Left colon (tissue), 2 donors: ENCODE data around the gene RAB9B. TPM values are rescaled to one million over a fixed set of nuclear protein-coding genes. Genes with fewer than 3 reads are reported as not detected.
"Not testable (repeated sequence)": the region's sequence is repeated elsewhere in the genome, so short reads cannot be mapped to it uniquely, and the experiment has no call there.

Source experiments
- ATAC-seq: fragments of 200-7000 bp; cut with Tn5 transposase; one replicate; pipeline ENCODE4 v1.9.1; 2020; ENCODE audit warnings: mild to moderate bottlenecking, moderate library complexity
- DNase-seq, 2 donors: peaks; one replicate each; pipeline ENCODE4 v3.0.0-alpha.2; 2020
- intact Hi-C, 2 donors: fragments of 100-400 bp; cut with DNase I in 1 of 2; cut with micrococcal nuclease in 1 of 2; formaldehyde crosslinking; loops; one replicate each; pipeline versions ENCODE4 v1.11.2 to v1.14.0; 2022; cut with DNase I, micrococcal nuclease
- total RNA-seq, 2 donors: library from RNA; stranded (reverse); fragmentation: NEBNext Ultra II Directional; extraction: Animal tissue kit (Norgen Biotek cat#: 25700); gene quantifications; one replicate each; pipeline ENCODE4 v1.2.1, GENCODE V29; 2021
- donor health status: DM: no; HTN: no; CAD: no.
- donor health status: DM: yes; HTN: yes; CAD: no.

The RAB9B gene
- total RNA-seq, 2 donors from 2014 or later: 0.40 to 1.3 TPM

DNA sequence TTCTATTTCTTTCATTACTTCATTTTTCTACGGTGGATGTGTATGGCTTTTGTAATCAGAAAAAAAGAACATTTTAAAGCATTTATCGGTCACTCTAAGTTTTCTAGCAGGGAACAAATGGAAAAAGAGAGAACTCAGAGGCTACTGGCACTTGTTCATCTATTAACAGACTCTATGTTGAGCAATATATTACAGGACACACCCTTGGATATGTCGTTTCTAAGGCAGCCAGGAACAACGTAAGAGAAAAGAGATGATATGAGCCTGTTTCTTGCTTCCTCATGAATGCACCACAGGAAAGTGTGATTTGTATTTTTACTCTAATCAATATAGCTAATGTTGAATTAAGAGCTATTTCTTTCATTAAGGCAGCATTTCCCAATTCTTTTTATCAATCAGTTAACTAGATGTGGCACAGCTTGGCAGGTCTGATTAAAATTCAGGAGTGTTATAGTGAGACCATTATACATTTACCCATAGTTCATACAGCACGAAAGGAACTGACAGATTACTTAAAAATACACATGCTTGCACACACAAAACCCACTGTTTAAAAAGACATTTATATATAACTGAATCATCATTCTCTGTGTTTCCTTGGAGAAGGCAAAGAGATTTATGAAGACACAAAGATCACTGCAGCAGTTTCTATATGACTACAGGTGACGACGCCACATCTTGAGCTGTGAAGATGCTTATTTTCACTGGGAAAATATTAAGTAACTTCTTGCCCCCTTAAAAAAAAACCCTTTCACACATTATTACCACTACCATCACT lies 13.0 kb downstream of the RAB9B start:
- intact Hi-C loops: loop anchor here in 1 of 2 donors (5.0 kb wide), 1 partner anchor 287 kb away; no protein-coding TSS in a partner anchor
- peak; percentile 53 for ATAC-seq
- DNase-seq: no peak

DNA sequence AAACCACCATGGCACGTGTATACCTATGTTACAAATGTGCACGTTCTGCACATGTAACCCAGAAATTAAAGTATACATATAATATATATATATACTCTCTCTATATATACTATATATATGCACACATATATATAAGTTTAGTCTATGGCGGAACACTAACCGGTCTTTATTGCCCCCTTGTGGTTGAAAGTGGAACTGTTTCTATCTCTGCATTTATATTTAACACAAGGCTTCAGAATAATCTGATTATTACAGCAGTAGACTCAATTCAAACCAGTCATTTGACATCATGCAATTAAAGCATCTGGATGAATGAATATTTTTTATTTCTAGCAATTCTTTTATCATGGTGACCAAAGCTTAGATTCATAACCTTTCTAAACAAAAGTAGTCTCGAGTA lies 14.6 kb downstream of the RAB9B start:
- intact Hi-C loops: loop anchor here in 1 of 2 donors (5.0 kb wide), 1 partner anchor 285 kb away; no protein-coding TSS in a partner anchor
- DNase-seq (no peak), ATAC-seq (peak; percentile 60)

DNA sequence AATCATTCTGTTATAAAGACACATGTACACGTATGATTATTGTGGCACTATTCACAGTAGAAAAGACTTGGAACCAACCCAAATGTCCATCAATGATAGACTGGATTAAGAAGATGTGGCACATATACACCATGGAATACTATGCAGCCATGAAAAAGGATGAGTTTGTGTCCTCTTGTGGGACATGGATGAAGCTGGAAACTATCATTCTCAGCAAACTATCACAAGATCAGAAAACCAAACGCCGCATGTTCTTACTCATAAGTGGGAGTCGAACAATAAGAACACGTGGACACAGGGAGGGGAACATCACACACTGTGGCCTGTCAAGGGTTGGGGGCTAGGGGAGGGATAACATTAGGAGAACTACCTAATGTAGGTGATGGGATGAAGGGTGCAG lies 15.0 kb downstream of the RAB9B start:
- intact Hi-C loops: loop anchor here in 1 of 2 donors (5.0 kb wide), 1 partner anchor 285 kb away; no protein-coding TSS in a partner anchor
- not testable (repeated sequence) for ATAC-seq, DNase-seq

DNA sequence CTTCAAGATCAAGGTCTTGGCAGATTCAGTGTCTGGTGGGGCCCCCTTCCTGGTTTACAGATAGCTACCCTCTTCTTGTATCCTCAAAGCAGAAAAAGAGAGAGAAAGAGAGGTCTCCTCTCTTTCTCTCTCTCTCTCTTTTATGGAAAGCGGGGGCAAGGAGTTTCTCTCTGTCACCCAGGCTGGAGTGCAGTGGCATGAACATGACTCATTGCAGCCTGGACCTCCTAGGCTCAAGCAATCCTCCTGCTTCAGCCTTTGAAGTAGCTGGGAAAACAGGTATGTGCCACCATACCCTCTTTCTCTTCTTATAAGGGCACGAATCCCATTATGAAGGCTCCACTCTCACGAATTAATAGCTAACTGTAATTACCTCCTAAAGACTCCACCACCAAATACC lies 20.2 kb downstream of the RAB9B start:
- no peak for ATAC-seq
- intact Hi-C loops: no loop called here

DNA sequence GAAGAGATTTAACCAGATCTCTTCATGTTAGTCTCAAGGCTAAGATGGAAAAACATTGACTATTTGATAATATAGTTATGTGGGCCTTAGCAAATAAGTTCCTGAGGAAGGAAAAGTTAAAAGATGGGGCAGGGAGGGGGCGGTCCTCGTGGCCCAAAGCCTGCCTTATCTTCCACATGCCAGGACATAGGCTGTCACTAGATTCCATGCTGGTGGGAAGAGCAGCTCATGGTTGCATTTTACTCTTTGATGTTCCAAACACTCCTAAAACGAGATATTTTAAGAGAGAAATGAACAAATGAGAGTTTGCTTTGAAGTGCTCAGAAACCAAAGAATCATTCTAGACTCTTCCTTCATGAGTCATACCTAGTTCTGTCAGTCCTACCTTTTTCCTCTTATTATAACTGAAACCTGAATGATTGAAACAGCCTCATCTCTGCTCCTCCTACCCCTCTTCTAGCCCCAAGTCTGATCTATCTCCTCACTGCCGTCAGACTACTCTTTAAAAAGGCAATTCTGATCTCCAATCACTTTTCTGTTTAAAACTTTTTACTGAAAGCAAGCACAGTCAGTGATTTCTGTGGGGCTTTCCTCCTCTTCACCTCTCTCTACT lies 25.1 kb downstream of the RAB9B start:
- ATAC-seq (no peak), DNase-seq (no peak)
- intact Hi-C loops: no loop called here

More for the DNA sequence above, 20.2 kb downstream of the RAB9B start:
- DNase-seq: no peak

DNA sequence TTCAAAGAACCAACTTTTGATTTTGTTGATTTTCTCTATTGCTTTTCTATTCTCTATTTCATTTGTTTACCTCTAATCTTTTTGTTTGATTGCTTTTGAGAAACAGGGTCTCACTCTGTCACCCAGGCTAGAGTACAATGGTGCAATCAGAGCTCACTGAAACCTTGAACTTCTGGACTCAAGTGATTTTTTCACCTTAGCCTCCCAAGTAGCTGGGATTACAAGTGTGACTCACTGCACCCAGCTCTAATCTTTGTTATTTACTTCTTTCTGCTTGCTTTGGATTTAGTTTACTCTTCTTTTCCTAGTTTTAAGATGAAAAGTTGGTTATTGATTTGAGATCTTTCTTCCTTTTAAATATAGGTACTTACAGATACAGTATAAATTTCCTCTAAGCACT lies 26.2 kb downstream of the RAB9B start:
- intact Hi-C loops: no loop called here
- ATAC-seq: no peak
- DNase-seq: no peak

DNA sequence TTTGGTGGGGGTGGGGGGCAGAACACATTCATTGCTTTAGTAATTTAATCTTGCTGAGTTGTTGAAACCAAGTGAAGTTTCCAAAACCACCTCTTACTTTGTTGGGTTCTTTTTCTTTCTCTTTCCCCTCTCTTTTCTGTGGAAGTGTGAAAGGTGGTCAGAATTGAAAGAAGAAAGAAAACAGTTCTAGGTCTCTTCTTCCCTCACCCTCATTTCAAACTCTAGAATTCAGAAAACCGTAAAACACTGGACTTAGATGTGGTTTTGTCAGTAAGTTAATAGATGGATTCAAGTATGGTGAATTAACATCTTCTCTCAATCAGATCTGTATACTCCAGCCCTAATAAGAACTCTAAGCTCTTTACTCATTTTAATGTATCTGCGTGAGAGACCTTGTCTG lies 31.7 kb downstream of the RAB9B start:
- intact Hi-C loops: no loop called here
- DNase-seq (no peak), ATAC-seq (no peak)

DNA sequence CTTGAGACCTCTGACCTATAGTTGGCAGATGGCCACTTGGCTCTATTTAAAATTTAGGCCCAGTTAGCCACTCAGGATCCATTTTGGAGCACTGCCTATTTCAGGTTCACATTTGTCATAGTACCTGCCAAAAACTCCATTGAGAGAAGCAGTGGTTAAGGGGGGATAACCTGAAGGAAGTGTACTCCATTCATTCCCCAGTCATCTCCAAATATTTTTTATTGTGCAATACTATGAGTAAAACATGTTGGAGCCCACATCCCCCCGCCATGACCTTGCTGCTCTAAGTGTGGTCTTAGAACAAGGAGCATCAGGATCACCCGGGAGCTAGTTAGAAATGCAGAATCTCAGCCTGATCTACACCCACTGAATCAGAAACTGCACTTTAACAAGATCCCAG lies 34.4 kb downstream of the RAB9B start:
- intact Hi-C loops: no loop called here
- DNase-seq: no peak
- ATAC-seq: no peak

DNA sequence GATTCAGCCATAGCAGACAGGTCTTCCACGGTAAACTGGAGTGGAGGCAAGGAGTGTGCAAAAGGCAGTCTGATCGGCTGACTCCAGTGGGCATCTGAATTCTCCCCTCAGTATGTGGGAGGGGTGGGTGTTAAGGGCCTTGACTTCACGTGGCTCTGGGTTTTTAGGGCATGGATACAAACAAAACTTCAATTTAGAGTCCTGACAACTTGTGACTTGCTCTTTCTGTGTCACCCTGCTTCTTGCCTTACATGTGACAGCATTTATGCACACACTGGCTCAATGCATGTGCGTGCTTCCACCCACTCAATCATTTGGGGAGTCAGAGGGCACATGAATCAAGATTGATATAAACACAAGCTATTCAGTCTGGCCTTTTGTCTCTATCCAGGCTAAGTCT lies 37.9 kb downstream of the RAB9B start:
- no peak for DNase-seq
- ATAC-seq: no peak
- intact Hi-C loops: no loop called here

DNA sequence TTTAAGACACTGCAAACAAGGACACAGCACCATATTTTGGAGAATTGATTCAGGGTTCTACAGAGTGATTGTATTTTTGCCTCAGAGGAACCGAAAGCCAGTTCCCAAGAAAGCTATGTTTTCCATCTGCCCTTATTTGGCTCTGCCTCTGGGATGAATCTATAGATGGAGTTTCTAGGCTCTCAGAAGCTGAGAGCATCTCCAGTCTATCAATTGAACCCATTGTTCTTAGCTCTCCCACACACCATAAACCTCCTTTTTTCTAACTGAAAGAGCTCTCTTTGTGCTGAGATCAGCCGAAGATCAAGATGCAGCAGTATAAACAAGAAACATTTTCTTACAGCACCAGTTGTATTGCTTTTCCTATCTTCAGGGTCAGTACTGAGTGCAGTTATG lies 38.5 kb downstream of the RAB9B start:
- ATAC-seq: no peak
- intact Hi-C loops: no loop called here
- no peak for DNase-seq

DNA sequence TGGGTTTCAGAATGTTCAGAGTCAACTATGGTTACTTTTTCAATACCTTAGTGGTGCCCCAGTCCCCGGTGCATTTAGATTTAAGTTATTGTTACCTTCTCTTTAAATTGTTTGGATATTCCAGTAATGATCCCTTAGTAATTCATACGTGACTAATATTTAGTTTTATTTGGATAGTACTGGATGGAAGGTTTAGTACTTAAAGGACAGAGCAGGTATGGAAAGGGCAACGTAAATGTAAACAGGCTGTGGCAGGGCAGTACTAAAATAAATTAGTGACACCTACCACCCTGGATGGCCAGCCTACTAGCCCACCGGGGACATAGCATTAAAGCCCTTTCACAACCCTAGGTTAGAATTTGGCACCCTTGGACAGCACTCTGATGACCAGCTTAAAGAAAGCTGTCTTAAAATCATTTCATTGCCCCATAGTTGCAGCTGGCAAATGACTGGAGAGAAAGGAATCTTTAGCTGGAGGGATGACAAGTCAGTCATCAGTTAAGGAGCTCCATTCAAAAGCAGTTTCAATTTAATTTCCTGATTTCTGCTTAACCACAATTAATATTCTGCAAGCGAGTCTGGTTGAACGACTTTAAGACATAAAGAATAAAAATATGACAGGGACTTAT lies 39.0 kb downstream of the RAB9B start:
- ATAC-seq (no peak), DNase-seq (no peak)
- intact Hi-C loops: no loop called here

DNA sequence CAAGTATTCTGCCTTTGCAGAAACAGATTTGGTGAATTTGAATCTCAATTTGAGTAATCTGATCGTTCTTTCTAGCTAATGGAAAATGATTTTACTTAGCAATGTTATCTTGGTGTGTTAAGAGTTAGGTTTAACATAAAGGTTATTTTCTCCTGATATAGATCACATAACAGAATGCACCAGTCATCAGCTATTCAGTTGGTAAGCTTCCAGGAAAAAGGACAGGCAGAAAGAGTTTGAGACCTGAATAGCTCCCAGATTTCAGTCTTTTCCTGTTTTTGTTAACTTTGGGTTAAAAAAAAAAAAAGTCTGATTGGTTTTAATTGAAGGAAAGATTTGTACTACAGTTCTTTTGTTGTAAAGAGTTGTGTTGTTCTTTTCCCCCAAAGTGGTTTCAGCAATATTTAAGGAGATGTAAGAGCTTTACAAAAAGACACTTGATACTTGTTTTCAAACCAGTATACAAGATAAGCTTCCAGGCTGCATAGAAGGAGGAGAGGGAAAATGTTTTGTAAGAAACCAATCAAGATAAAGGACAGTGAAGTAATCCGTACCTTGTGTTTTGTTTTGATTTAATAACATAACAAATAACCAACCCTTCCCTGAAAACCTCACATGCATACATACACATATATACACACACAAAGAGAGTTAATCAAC lies 40.1 kb downstream of the RAB9B start:
- intact Hi-C loops: no loop called here
- ATAC-seq: no peak
- DNase-seq: no peak

DNA sequence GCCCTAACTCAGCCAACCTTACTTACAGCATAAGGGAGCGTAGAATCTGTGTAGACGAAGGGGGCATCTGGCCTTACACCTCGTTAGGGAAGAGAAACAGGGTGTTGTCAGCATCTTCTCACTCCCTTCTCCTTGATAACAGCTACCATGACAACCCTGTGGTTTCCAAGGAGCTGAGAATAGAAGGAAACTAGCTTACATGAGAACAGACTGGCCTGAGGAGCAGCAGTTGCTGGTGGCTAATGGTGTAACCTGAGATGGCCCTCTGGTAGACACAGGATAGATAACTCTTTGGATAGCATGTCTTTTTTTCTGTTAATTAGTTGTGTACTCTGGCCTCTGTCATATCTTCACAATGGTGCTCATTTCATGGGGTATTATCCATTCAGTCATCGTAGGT lies 40.8 kb downstream of the RAB9B start:
- intact Hi-C loops: no loop called here

DNA sequence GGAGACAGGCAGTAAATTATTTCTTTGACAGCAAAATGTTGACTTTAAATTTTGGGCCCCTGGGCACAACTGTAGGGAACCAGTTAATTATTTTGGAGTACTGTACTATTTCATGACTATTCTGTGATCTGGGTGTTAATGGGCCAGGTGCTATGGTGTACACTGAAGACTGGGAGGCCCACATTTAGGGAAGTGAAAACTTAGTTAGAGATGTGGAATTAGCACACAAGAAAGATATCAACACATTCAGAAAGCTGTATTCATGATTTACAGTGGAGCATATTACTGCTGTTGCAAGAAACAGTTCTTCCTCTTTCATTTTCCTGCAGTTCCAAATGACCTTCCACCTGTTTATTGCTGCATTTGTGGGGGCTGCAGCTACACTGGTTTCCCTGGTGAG lies 43.1 kb downstream of the RAB9B start:
- ATAC-seq (no peak), DNase-seq (no peak)
- intact Hi-C loops: no loop called here

More for the DNA sequence above, 40.8 kb downstream of the RAB9B start:
- ATAC-seq: no peak
- no peak for DNase-seq

DNA sequence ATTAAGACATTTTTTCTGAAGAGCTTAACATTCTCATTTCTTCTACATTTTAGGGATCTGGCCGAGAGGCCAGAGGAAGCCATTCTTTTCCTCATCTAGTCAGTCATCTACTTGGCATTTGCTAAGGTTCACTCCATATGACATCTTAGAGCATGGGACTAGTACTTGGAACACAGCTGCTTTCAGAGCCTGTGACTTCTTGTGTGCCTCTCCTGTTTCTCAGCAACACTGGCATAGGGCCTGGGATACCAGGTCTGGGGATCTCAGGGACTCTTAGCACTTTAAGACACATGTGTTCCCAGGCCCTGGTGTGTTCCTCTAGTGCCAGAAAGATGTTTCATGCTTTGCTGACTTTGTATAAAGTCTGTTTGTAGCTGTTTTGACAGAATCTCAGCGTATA lies 48.1 kb downstream of the RAB9B start:
- no peak for DNase-seq
- no peak for ATAC-seq
- intact Hi-C loops: no loop called here

DNA sequence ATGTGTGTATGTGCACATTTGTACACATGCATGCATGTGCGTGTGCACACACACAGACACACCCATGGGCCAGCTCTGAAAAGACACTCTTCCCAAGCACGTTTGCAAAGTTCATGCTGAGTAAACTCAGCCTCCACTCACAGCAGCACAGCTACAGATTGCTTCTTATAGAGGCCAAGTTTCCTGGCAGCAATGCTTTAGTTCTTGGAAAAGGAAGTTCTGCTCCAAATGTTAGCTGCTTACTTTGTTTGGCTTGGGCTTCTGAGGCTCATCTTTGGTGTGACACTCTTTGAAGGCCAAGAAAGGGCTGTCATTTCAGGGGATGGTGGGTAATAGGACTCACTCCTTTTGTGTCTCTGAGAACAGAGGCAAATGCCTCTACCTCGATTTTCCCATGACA lies 48.9 kb downstream of the RAB9B start:
- DNase-seq (no peak), ATAC-seq (no peak)
- intact Hi-C loops: no loop called here

DNA sequence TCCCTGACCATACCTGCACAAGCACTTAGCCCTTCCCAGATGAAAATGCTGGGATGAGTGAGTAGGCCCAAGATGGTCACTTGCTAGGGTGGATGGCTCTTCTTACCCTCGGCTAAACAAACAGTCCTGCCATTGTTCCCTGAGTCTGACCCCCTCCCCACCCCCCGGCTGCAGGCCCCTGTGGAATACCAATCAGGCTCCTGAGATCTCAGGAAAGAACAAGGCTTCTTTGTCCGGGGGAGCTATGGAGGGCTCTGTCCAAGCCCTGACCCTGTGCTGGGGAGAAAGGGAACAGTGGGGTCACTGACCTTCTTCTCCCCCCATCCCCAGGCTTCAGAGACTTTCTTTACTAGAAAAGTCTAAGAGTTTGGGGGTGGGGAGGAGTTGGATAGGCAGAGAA lies 49.4 kb downstream of the RAB9B start:
- DNase-seq (no peak), ATAC-seq (no peak)
- intact Hi-C loops: no loop called here

DNA sequence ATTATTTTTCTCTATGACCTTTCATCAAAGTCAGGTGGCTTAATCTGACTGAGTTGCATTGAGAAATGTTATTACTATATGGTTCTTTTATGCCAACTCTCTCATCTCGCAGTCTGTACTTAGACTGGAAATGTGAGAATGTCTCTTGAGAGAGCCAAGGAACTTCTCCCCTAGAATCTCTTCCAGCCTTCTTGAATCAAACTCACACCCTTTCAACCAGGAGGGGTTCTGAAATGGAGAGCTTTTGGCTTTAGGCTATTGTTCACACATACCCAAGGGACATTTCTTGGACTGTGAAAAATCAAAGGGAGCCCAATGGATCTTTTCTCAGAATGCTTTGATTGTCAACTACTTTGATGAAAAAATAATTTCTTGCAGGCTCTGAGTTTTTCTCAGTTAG lies 50.4 kb downstream of the RAB9B start:
- ATAC-seq: no peak
- DNase-seq: no peak
- intact Hi-C loops: no loop called here

DNA sequence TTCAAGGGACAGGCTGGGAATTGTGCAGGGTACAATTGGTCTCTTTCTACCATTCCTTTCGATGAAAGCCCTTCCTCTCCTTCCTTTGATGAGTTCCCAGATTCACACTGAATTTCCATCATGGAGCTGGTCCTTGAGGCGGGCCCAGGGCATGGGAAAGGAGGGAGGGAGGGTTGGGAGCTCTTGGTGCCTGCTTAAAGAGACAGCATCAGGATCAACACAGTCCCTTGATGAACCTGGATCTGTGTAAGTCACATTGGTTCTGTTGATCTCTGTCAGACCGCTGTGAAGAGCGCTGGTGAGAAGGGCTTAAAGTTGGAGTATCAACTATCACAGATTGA lies 51.0 kb downstream of the RAB9B start:
- DNase-seq (no peak), ATAC-seq (no peak)
- intact Hi-C loops: no loop called here
